ENCODE results near the gene FHOD1. TPM values are rescaled to one million over a fixed set of nuclear protein-coding genes. Genes with fewer than 3 reads are reported as not detected.
A peak's percentile ranks its signal among the peaks of the same experiment; 100 is the strongest.

Gene FHOD1
- total and polyA plus RNA-seq, 12 donors = 16.6 to 148 (median 45.5) TPM

GRCh38 chr16:67206129-67206837 lies 41.0 kb downstream of the FHOD1 start:
- Histone ChIP-seq H3K4me1 (replicated peaks in 1 of 2) (peaks cover 11 to 12% of the 10 kb centered on the region in 2 donors), H3K27ac (peak overlapping the region in 1 of 5 donors; percentile 75), H3K4me3 (no peak overlapping the region), H3K27me3 (no peaks in the 10 kb centered on the region), H3K9me3 (replicated peaks in 1 of 3) (no peaks in the 10 kb centered on the region), H3K36me3 (replicated peaks in 1 of 2) (peaks cover 0 to 16% of the 10 kb centered on the region in 2 donors)
- intact Hi-C loops (cut with DNase I) = no loop called here
- WGBS, 4 donors = 93 to 96% (median 94%) methylated on average over 8 of the region's 8 CpGs
- TF ChIP-seq POLR2A (IDR thresholded peaks at IDR 0.05) = no peak
- TF ChIP-seq, protein P1, sequence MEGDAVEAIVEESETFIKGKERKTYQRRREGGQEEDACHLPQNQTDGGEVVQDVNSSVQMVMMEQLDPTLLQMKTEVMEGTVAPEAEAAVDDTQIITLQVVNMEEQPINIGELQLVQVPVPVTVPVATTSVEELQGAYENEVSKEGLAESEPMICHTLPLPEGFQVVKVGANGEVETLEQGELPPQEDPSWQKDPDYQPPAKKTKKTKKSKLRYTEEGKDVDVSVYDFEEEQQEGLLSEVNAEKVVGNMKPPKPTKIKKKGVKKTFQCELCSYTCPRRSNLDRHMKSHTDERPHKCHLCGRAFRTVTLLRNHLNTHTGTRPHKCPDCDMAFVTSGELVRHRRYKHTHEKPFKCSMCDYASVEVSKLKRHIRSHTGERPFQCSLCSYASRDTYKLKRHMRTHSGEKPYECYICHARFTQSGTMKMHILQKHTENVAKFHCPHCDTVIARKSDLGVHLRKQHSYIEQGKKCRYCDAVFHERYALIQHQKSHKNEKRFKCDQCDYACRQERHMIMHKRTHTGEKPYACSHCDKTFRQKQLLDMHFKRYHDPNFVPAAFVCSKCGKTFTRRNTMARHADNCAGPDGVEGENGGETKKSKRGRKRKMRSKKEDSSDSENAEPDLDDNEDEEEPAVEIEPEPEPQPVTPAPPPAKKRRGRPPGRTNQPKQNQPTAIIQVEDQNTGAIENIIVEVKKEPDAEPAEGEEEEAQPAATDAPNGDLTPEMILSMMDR (IDR thresholded peaks at IDR 0.05) = no peak
- DNase-seq = no peak

DNA sequence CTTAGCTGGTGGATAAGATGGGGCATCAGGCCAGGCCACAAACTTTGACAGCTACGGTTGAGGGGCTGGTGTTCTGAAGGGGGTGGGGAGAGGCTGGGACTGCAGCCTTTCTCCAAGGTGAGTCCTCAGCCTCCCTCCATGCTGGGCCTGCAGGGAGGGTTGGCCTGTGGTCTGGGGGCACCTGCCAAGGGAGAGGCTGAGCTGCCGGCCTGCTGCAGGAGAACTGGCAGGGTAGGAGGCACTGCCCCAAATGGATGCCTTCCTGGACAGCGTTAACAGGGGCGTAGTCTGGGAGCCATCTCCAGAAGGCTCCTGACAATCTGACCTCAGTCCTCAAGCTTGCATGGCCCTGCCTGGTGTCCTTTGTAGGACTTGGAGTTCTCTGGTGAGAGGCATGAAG lies 43.2 kb downstream of the FHOD1 start:
- no peaks in the 10 kb centered on the region for H3K9me3 ChIP-seq (replicated peaks in 1 of 3)
- no peaks in the 10 kb centered on the region for H3K27me3 ChIP-seq
- TF ChIP-seq, protein P1 (IDR thresholded peaks at IDR 0.05) = no peak
- TF ChIP-seq POLR2A (IDR thresholded peaks at IDR 0.05) = no peak
- 84 to 100% (median 99%) methylated on average over 1 to 4 of the region's 4 CpGs for WGBS, 4 donors
- no peak overlapping the region for H3K27ac ChIP-seq
- no peak for DNase-seq
- H3K4me3 ChIP-seq = no peak overlapping the region
- peaks cover 11 to 14% of the 10 kb centered on the region in 2 donors for H3K4me1 ChIP-seq (replicated peaks in 1 of 2)
- intact Hi-C loops (cut with DNase I) = no loop called here
- H3K36me3 ChIP-seq (replicated peaks in 1 of 2) = peaks cover 0 to 17% of the 10 kb centered on the region in 2 donors

DNA sequence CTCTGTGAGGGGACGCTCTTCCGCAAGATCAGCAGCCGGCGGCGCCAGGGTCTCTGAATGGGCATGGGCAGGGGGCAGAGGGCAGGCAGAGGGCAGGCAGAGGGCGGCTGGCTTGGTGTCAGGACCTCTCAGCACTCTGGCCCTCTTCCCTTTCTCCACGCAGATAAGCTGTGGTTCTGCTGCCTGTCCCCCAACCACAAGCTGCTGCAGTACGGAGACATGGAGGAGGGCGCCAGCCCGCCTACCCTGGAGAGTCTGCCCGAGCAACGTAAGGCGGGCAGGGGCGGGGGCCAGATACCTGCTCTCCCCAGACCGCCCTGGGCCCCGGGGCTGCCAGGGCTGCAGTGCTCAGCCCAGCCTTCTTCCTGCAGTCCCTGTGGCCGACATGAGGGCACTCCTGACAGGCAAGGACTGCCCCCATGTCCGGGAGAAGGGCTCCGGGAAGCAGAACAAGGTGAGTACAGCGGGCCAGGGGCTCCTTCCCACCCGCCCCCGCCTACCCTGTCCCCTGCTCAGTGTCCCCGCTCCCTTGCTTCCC lies 44.3 kb downstream of the FHOD1 start:
- WGBS, 4 donors = 91 to 97% (median 94%) methylated on average over 6 to 23 of the region's 23 CpGs
- Histone ChIP-seq H3K9me3 (replicated peaks in 1 of 3) (no peaks in the 10 kb centered on the region), H3K4me1 (replicated peaks in 1 of 2) (peaks cover 8 to 13% of the 10 kb centered on the region in 2 donors), H3K27ac (no peak overlapping the region), H3K36me3 (replicated peaks in 1 of 2) (peaks cover 0 to 17% of the 10 kb centered on the region in 2 donors), H3K27me3 (no peaks in the 10 kb centered on the region), H3K4me3 (no peak overlapping the region)
- TF ChIP-seq, protein P1 (IDR thresholded peaks at IDR 0.05) = no peak
- TF ChIP-seq POLR2A (IDR thresholded peaks at IDR 0.05) = no peak
- DNase-seq = no peak
- intact Hi-C loops (cut with DNase I) = no loop called here

GRCh38 chr16:67202426-67202825 lies 44.9 kb downstream of the FHOD1 start:
- TF ChIP-seq POLR2A (IDR thresholded peaks at IDR 0.05) = no peak
- TF ChIP-seq, protein P1 (IDR thresholded peaks at IDR 0.05) = no peak
- no peaks in the 10 kb centered on the region for H3K27me3 ChIP-seq
- H3K9me3 ChIP-seq (replicated peaks in 1 of 3) = no peaks in the 10 kb centered on the region
- no peak for DNase-seq
- WGBS, 4 donors = 93 to 96% (median 94%) methylated on average over 8 to 12 of the region's 12 CpGs
- H3K36me3 ChIP-seq (replicated peaks in 1 of 2) = peaks cover 0 to 23% of the 10 kb centered on the region in 2 donors
- no peak overlapping the region for H3K4me3 ChIP-seq
- intact Hi-C loops (cut with DNase I) = no loop called here
- no peak overlapping the region for H3K27ac ChIP-seq
- peaks cover 2 to 7% of the 10 kb centered on the region in 2 donors for H3K4me1 ChIP-seq (replicated peaks in 1 of 2)
